HepG2 (cell line): ENCODE data around the gene NUDT9. TPM values are rescaled to one million over a fixed set of nuclear protein-coding genes. Genes with fewer than 3 reads are reported as not detected.

Experiments
- ATAC-seq: fragments of 200-7000 bp; cut with Tn5 transposase; 3 replicates; pipeline ENCODE4 v1.9.1; 2020; ENCODE audit warnings: mild to moderate bottlenecking, moderate library complexity
- BruUV-seq: library from RNA; stranded (reverse); fragments of 400-500 nt; replicated peaks from 2 replicates; lab custom pipeline; 2021; lab: Mats Ljungman, UMichigan
- CTCF ChIA-PET: fragments of 300-600 bp; formaldehyde crosslinking; extraction: SDS; loops from one replicate; lab custom pipeline; 2021; ENCODE audit warnings: low total read pairs, inconsistent platforms, low intra/inter-chr PET ratio; lab: Yijun Ruan, JAX
- POLR2A ChIA-PET: fragments of 350-600 bp; sonication (Branson Sonifier 250); formaldehyde crosslinking; loops from one replicate; lab custom pipeline; 2020; ENCODE audit warnings: antibody characterized with exemption, inconsistent platforms; lab: Yijun Ruan, JAX
- DNase-seq: peaks from one replicate; pipeline ENCODE4 v3.0.0-alpha.2; 2015; ENCODE audit warnings: low spot score
- FAIRE-seq: peaks from 3 replicates; lab custom pipeline; 2011; peaks lifted over from hg19 to GRCh38; lab: Jason Lieb, UNC
- H2AFZ ChIP-seq: one replicate; pipeline ENCODE4 v1.6.1; 2011; ENCODE audit warnings: low read length, inconsistent platforms
- H3K27ac ChIP-seq: fragments of 300-600 bp; 3 replicates; pipeline ENCODE4 v1.8.0; 2011; ENCODE audit warnings: mixed run types, mild to moderate bottlenecking, mixed read lengths, low read length, inconsistent platforms; ENCODE audit not compliant: insufficient read depth; ENCODE audit errors: extremely low read length
- H3K27me3 ChIP-seq, 2 experiments: fragments of 200-600 bp in 1 of 2; 2 replicates in 1 of 2; 3 replicates in 1 of 2; pipeline versions ENCODE4 v1.6.0 to v1.8.0; 2011; ENCODE audit warnings: low read length in 2 of 2, mild to moderate bottlenecking in 2 of 2, moderate library complexity in 2 of 2, inconsistent platforms in 1 of 2; ENCODE audit not compliant: insufficient read depth in 2 of 2, control insufficient read depth in 1 of 2
- H3K36me3 ChIP-seq, 2 experiments: fragments of 200-600 bp in 1 of 2; replicated peaks in 1 of 2; 2 replicates in 1 of 2; 3 replicates in 1 of 2; pipeline versions ENCODE4 v1.5.1 to v1.8.0; 2011; ENCODE audit warnings: low read length in 2 of 2, inconsistent platforms in 1 of 2; ENCODE audit not compliant: insufficient read depth in 2 of 2, control insufficient read depth in 1 of 2
- H3K4me1 ChIP-seq: 2 replicates; pipeline ENCODE4 v1.5.1; 2012; ENCODE audit warnings: low read length, inconsistent platforms; ENCODE audit not compliant: insufficient read depth
- H3K4me2 ChIP-seq: 2 replicates; pipeline ENCODE4 v1.6.0; 2011; ENCODE audit warnings: low read depth, low read length, inconsistent platforms
- H3K4me3 ChIP-seq, 3 experiments: fragments of 200-600 bp in 1 of 3; sonication (generic), shearing (Covaris generic) in 1 of 3; replicated peaks in 1 of 3; 2 replicates each; pipeline ENCODE4 v1.5.1; 2011 to 2016; ENCODE audit warnings: low read length in 3 of 3, inconsistent platforms in 2 of 3, low read depth in 2 of 3, mild to moderate bottlenecking in 2 of 3, control low read depth in 1 of 3, mixed read lengths in 1 of 3; ENCODE audit not compliant: insufficient read depth in 1 of 3
- H3K79me2 ChIP-seq: one replicate; pipeline ENCODE4 v1.6.1; 2011; ENCODE audit warnings: low read length, inconsistent platforms; ENCODE audit not compliant: insufficient read depth
- H3K9ac ChIP-seq: 2 replicates; pipeline ENCODE4 v1.6.0; 2011; ENCODE audit warnings: mild to moderate bottlenecking, low read depth, low read length, inconsistent platforms; ENCODE audit not compliant: insufficient read depth
- H3K9me3 ChIP-seq: 2 replicates; pipeline ENCODE4 v1.5.1; 2012; ENCODE audit warnings: mild to moderate bottlenecking, low read length
- H4K20me1 ChIP-seq: 2 replicates; pipeline ENCODE4 v1.6.0; 2011; ENCODE audit warnings: inconsistent platforms, mild to moderate bottlenecking, low read length, moderate library complexity; ENCODE audit not compliant: insufficient read depth
- CTCF ChIP-seq: sonication (generic); formaldehyde crosslinking; IDR thresholded peaks from 2 replicates; pipeline ENCODE4 v1.5.0; 2020; ENCODE audit warnings: mild to moderate bottlenecking, missing genetic modification reagents, moderate library complexity
- EHMT2 ChIP-seq: fragments of 200-600 bp; sonication (generic); IDR thresholded peaks from 2 replicates; pipeline ENCODE4 v1.7.0; 2017; ENCODE audit warnings: antibody characterized with exemption, low read depth, low read length, borderline replicate concordance
- HHEX ChIP-seq: IDR thresholded peaks from 2 replicates; pipeline ENCODE4 v1.6.1; 2016; ENCODE audit warnings: control low read depth
- MAFK ChIP-seq, 2 experiments: IDR thresholded peaks in 1 of 2; conservative IDR thresholded peaks in 1 of 2; 2 replicates each; pipeline ENCODE4 v1.6.1; 2011; ENCODE audit warnings: improper control_type of control experiment in 2 of 2, low read length in 2 of 2
- TERF1 ChIP-seq: sonication (generic); formaldehyde crosslinking; IDR thresholded peaks from 2 replicates; pipeline ENCODE4 v1.8.0; 2022; ENCODE audit warnings: mild to moderate bottlenecking, missing genetic modification reagents, moderate library complexity
- TGIF2 ChIP-seq: IDR thresholded peaks from 2 replicates; pipeline ENCODE4 v1.6.1; 2016; ENCODE audit warnings: control low read depth, missing compliant biosample characterization
- ZNF530 ChIP-seq: sonication (generic); formaldehyde crosslinking; IDR thresholded peaks from 2 replicates; pipeline ENCODE4 v1.5.0; 2020; ENCODE audit warnings: low read depth, mild to moderate bottlenecking, missing genetic modification reagents
- ZNF644 ChIP-seq: IDR thresholded peaks from 2 replicates; pipeline ENCODE4 v1.6.1; 2016; ENCODE audit warnings: low read depth
- ZNF781 ChIP-seq: sonication (generic); formaldehyde crosslinking; IDR thresholded peaks from 2 replicates; pipeline ENCODE4 v1.5.1; 2020; ENCODE audit warnings: borderline replicate concordance, mild to moderate bottlenecking, missing genetic modification reagents; ENCODE audit errors: not compliant biosample characterization
- ZUFSP ChIP-seq: sonication (generic); formaldehyde crosslinking; IDR thresholded peaks from 2 replicates; pipeline ENCODE4 v1.9.0; 2021; ENCODE audit warnings: missing genetic modification reagents, mild to moderate bottlenecking, borderline replicate concordance
- WGBS: methylation state at CpG from one replicate; pipeline ENCODE4 v1.1.6; 2017; ENCODE audit warnings: low lambda C conversion rate; 5-methylcytosine and 5-hydroxymethylcytosine counted together
- in situ Hi-C: cut with HindIII; loops from 2 replicates; pipeline ENCODE4 v1.10.0; 2017; ENCODE audit warnings: low pct_unique_long_range_greater_than_20kb; ENCODE audit not compliant: extremely low pct_ligation_motif_present
- intact Hi-C: fragments of 100-400 bp; cut with micrococcal nuclease; formaldehyde crosslinking; loops from one replicate; pipeline ENCODE4 v1.10.0; 2022; ENCODE audit not compliant: unreplicated experiment
- polyA plus RNA-seq, 8 experiments: library from polyadenylated mRNA; depleted of rRNA in 3 of 8; stranded (reverse) in 7 of 8; unstranded in 1 of 8; fragments of >200 nt; fragmentation: Illumina TruSeq in 4 of 8; extraction: Trizol in 4 of 8; gene quantifications; 2 replicates each; pipeline versions ENCODE4 v1.2.1 to v1.2.3, GENCODE V29; 2011 to 2016; ENCODE audit warnings: low read depth in 4 of 8, missing spikeins in 1 of 8, mixed read lengths in 1 of 8; ENCODE audit not compliant: insufficient read depth in 1 of 8
- total RNA-seq, 5 experiments: library from RNA; depleted of rRNA; stranded (reverse); fragments of >200 nt; fragmentation: Illumina TruSeq; extraction: Trizol; gene quantifications; 2 replicates each; pipeline ENCODE4 v1.2.3, GENCODE V29; 2016; ENCODE audit warnings: low read depth in 1 of 5
- TF ChIP-seq, protein P1 (sequence below): sonication (generic); formaldehyde crosslinking; IDR thresholded peaks from 2 replicates; pipeline ENCODE4 v1.9.0; 2021; ENCODE audit warnings: missing genetic modification reagents, borderline replicate concordance
- TF ChIP-seq, protein P2 (sequence below): IDR thresholded peaks from 2 replicates; pipeline ENCODE4 v1.6.1; 2016; ENCODE audit warnings: low read depth, borderline replicate concordance

The NUDT9 gene
- total and polyA plus RNA-seq, 2 of the 13 experiments (the other 11 are each of a cell fraction or from before 2014, with no cell fraction given), result 10.4 to 12.3 TPM

GRCh38 chr4:87497159-87497558, 74.8 kb downstream of the NUDT9 start:
- DNase-seq (no peak), ATAC-seq (no peak), FAIRE-seq (no peak)
- no peaks in the 10 kb centered on the region for H3K36me3 ChIP-seq
- BruUV-seq, result no TSS peak
- H4K20me1 ChIP-seq, result no peaks in the 10 kb centered on the region
- H3K4me3 ChIP-seq, result no peak overlapping the region
- 50% methylated on average over 2 of the region's 2 CpGs for WGBS
- no peaks in the 10 kb centered on the region for H3K79me2 ChIP-seq
- TF ChIP-seq CTCF (CRISPR knock-in tag) (0 out of 2 replicates have a peak, but pooled peaks have one; percentile 15), TGIF2 (CRISPR knock-in tag) (no peak)
- TF ChIP-seq, all 625 proteins: peak for 1
- intact Hi-C loops (no loop called here), in situ Hi-C loops (no loop called here)
- CTCF ChIA-PET, result no interaction called here
- Histone ChIP-seq H3K4me1 (peaks cover 17% of the 10 kb centered on the region), H3K27me3 (no peaks in the 10 kb centered on the region), H3K4me2 (no peak overlapping the region), H3K9ac (no peak overlapping the region), H3K27ac (no peak overlapping the region), H3K9me3 (no peaks in the 10 kb centered on the region), H2AFZ (no peak overlapping the region)
- POLR2A ChIA-PET, result no interaction called here

DNA sequence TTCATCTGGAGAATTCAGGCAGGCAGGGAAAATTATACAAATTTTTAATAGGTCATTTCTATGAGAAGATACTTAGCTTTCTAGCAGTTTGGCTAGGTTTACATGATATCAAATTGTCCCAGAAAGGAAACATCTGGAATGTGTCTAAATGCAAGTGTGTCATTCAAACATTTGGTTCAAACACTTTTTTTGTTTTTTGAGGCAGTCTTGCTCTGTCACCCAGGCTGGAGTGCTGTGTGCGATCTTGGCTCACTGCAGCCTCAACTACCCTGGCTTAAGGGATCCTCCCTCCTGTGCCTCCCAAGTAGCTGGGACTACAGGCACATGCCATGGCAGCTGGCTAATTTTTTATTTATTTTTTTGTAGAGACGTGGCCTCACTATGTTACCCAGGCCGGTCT, 75.2 kb downstream of the NUDT9 start:
- peak; percentile 28 for FAIRE-seq
- intact Hi-C loops, result no loop called here
- Histone ChIP-seq H3K36me3 (no peaks in the 10 kb centered on the region), H3K27ac (no peak overlapping the region), H3K4me3 (no peak overlapping the region), H3K9me3 (no peaks in the 10 kb centered on the region), H2AFZ (no peak overlapping the region), H3K79me2 (no peaks in the 10 kb centered on the region), H3K9ac (no peak overlapping the region), H3K4me1 (peaks cover 17% of the 10 kb centered on the region), H4K20me1 (no peaks in the 10 kb centered on the region), H3K27me3 (no peaks in the 10 kb centered on the region), H3K4me2 (peak overlapping the region; percentile 25; the same call in 1 of the 2 replicates)
- ATAC-seq, result no peak
- CTCF ChIA-PET, result no interaction called here
- WGBS, result 34% methylated on average over 3 of the region's 3 CpGs
- DNase-seq, result no peak
- in situ Hi-C loops, result no loop called here
- POLR2A ChIA-PET, result no interaction called here
- BruUV-seq, result no TSS peak
- TF ChIP-seq ZUFSP (CRISPR knock-in tag) (no peak), TERF1 (CRISPR knock-in tag) (no peak), ZNF530 (CRISPR knock-in tag) (no peak), ZNF644 (no peak), HHEX (CRISPR knock-in tag) (no peak), ZNF781 (CRISPR knock-in tag) (no peak), MAFK (conservative IDR thresholded peaks at IDR 0.05 in 1 of 2, IDR thresholded peaks at IDR 0.05 in 1 of 2; ENCODE audit: low read length in 2 of 2) (no peak), EHMT2 (no peak)
- TF ChIP-seq, protein P1, sequence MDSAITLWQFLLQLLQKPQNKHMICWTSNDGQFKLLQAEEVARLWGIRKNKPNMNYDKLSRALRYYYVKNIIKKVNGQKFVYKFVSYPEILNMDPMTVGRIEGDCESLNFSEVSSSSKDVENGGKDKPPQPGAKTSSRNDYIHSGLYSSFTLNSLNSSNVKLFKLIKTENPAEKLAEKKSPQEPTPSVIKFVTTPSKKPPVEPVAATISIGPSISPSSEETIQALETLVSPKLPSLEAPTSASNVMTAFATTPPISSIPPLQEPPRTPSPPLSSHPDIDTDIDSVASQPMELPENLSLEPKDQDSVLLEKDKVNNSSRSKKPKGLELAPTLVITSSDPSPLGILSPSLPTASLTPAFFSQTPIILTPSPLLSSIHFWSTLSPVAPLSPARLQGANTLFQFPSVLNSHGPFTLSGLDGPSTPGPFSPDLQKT (CRISPR knock-in tag), result no peak
- TF ChIP-seq, protein P2, sequence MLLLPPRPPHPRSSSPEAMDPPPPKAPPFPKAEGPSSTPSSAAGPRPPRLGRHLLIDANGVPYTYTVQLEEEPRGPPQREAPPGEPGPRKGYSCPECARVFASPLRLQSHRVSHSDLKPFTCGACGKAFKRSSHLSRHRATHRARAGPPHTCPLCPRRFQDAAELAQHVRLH, result no peak
